GM21423 (cell line): ENCODE measurements around the gene KRT75.

ENCODE experiments used
- ATAC-seq: cut with Tn5 transposase; IDR thresholded peaks from one replicate; pipeline ENCODE4 v1.9.1; 2021; ENCODE audit warnings: mild to moderate bottlenecking, moderate library complexity; ENCODE audit not compliant: unreplicated experiment

The KRT75 gene

GRCh38 chr12:52395761-52396434 is 38.3 kb downstream of the KRT75 start:
- no peak for ATAC-seq

GRCh38 chr12:52394836-52395405 is 39.2 kb downstream of the KRT75 start:
- no peak for ATAC-seq

GRCh38 chr12:52392465-52393007 is 41.6 kb downstream of the KRT75 start:
- no peak for ATAC-seq

- no peak for ATAC-seq
Measured at GRCh38 chr12:52391618-52392002, 42.6 kb downstream of the KRT75 start.

GRCh38 chr12:52390739-52391617 is 43.2 kb downstream of the KRT75 start:
- ATAC-seq = no peak

- no peak for ATAC-seq
Measured at GRCh38 chr12:52389313-52390207, 44.6 kb downstream of the KRT75 start.

- ATAC-seq = no peak
Measured at GRCh38 chr12:52387859-52388258, 46.3 kb downstream of the KRT75 start.

GRCh38 chr12:52385226-52385702 is 48.9 kb downstream of the KRT75 start, which contains the start of gene KRT84:
Gene KRT84 (minus strand): TSS chr12:52385652. CDS start chr12:52385585, 67 bp downstream.
- ATAC-seq = no peak

- ATAC-seq = no peak
Measured at GRCh38 chr12:52383331-52383730, 50.8 kb downstream of the KRT75 start.

- ATAC-seq = no peak
Measured at GRCh38 chr12:52382854-52383253, 51.3 kb downstream of the KRT75 start.

- ATAC-seq = no peak
Measured at GRCh38 chr12:52381206-52381605, 53.0 kb downstream of the KRT75 start.

GRCh38 chr12:52380271-52380694 is 53.9 kb downstream of the KRT75 start:
- no peak for ATAC-seq

- ATAC-seq = no peak
Measured at GRCh38 chr12:52379536-52379935, 54.6 kb downstream of the KRT75 start.

- no peak for ATAC-seq
Measured at GRCh38 chr12:52378091-52378490, 56.1 kb downstream of the KRT75 start.

GRCh38 chr12:52377266-52377665 is 56.9 kb downstream of the KRT75 start:
- ATAC-seq = no peak
